HG03469 (cell line): ENCODE measurements around the gene KRT9.
"Not testable (repeated sequence)": the region's sequence is repeated elsewhere in the genome, so short reads cannot be mapped to it uniquely, and the experiment has no call there.

Experiments
- ATAC-seq: cut with Tn5 transposase; IDR thresholded peaks from one replicate; pipeline ENCODE4 v1.9.1; 2021; ENCODE audit warnings: mild to moderate bottlenecking, moderate library complexity, moderate number of reproducible peaks; ENCODE audit not compliant: unreplicated experiment

The KRT9 gene

DNA sequence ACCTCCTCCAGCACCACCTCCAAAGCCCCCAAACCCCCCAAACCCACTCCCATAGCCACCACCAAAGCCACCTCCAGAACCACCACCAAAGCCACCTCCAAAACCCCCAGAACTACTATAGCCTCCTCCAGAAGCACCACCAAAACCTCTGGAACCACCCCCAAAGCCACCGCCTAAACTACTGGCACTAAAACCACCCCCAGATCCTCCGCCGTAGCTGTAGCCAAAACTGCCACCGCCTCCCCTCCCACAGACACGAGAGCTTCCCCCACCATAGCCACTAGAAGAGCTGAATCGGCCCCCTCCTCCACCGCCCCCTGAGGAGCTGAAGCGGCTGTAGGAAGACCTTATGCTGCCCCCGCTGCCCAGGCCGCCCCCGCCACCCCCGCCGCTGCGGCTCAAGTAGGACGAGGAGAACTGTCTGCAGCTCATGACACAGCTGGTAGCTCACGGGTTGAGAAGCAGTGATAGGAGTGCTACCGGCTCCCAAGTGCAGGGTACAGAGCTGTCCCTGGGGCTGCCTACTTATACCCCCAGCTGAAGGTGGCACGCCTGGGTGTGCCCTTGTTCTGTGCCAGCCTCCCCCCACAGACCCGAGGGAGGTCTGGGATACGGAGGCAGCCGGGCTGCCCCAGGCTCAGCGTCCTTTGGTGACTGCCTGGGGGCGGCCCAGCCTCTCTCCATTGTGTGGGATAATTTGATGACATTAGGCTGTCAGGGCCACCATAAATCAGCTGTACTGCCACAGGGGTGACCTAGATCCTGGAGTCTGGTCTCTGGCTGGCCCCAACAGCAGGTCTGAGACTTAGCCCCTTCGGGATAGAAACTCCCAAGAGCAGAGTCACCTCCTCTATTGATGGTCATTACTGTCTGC, at the start of gene KRT9:
KRT9 (minus strand) TSS at position 499 of the 874 bp plus-strand sequence; CDS start at position 432, 67 bp downstream.
- ATAC-seq, result no peak

DNA sequence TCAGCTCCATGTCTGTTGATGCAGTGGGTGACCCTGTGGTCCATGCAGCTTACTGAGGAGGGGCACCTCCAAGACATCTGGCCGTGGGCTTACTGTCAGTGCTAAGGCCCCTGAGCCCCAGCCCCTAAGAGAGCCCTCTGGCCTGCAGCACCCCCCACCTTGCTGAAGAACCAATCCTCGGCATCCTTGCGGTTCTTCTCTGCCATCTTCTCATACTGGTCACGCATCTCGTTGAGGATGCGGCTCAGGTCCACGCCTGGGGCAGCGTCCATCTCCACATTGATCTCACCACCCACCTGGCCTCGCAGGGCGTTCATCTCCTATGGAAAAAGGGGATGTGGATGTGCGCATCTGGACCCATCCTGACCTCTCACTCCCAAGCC, 49.6 kb upstream of the KRT9 start:
- not testable (repeated sequence) for ATAC-seq

- ATAC-seq, result no peak
Observed at GRCh38 chr17:41620583-41621434, 49.0 kb upstream of the KRT9 start.

- ATAC-seq, result not testable (repeated sequence)
Observed at GRCh38 chr17:41619927-41620582, 48.2 kb upstream of the KRT9 start.

DNA sequence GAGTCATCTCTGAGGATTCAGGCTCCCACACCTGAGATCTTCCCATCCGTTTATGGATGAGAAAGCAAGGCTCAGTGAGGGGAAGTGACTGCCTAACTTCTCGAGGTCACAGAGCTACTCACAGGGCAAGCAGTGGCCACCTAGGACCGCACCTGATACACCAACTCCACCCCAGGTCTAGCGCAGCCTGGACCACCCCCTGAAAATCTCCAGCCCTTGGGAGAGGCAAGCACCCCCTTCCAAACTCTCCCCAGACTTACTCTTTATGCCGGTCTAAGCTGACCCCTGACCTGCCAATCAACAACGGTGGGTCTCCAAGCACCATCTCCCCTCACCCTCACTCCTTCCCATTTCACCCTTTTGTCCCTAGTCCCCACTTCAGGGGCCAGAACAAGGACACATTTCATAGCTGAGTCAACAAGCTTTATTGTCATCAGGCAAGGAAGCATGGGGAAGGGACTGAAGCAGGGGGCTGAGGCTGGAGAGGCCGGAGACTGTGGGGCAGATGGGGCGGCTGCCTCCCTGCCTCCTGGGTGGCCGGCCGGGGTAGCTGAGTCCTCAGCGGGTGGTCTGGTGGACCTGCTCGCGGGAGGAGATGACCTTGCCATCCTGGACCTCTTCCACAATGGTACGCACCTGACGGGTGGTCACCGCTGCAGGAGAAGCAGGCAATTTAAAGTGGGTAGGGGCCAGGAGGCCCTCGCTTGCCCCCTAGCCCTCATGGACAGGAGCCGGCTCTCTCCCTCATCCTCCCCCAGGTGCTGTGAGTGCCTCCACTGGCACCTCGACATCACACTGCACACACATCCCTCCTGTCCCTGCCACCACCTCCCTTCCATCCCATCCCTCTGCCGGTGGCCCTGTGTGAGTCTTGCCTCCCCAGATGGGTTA, 47.4 kb upstream of the KRT9 start:
- no peak for ATAC-seq

DNA sequence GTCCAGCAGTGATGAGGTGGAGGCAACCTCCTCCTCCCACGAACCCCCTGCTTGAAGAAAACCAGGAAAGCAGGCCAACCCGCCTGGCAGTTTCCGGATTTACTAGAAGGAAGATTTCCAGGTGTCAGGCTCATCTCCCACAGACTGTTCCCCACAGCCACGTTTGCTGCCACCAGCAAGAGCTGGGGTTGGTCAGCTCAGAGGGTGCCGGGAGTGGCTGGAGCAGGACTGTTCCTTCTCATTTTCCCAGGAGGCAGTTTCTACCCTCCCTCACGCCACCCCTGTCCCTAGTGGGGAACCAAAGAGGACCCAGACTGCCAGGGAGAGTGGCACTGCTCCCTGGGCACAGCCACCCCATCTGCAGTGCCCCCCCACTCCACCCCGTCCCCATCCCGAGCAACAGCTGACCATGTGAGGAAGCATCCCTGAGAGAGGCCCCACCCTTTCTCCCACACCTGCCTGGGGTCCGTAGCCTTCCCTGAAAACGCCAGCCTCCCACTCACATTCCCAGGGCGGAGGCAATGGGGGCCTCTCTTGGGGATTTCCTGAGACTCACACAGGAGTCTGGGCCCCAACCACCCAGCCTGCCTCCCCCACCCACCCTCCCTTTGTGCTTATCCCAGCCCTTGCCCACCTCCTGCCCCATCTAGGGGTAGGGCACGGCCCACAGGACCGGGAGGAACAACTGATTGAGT, 46.6 kb upstream of the KRT9 start:
- no peak for ATAC-seq

DNA sequence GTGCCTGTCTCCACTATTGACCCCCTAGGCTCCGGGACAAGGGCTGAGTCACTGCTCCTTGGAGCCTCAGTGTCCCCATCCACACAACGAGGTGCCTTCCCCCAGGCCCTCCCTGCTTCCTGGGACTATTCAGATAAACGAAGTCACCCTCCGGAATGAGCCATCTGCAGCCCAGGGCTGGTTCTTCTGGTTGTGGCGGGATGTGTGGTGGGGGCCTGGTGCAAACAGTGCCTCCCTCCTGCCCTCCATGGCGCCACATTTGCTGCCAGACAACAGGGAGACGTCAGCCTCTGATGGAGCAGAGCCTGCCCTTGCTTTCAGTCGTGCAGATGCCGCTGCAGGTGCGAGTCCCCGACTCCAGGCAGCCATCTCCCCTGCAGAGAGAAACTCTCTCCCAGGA, 45.8 kb upstream of the KRT9 start:
- no peak for ATAC-seq

- ATAC-seq, result no peak
Observed at GRCh38 chr17:41617136-41617535, 45.3 kb upstream of the KRT9 start.

DNA sequence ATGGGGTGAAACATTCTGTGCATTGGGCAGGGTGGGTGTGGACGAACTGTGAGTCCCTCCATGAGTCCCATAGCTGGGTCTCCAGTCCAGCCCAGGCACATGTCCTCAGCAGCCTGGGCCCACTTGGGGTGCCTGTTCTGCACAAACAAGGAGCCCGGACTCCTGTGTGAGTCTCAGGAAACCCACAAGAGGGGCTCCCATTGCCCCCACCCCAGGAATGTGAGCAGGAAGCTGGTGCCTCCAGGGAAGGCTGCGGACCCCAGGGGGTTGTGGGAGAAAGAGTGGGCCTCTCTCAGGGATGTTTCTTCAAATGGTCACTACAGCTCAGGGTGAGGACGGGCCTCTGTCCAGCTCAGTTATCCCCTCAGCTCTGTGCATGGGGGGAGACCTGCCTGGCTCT, 44.6 kb upstream of the KRT9 start:
- not testable (repeated sequence) for ATAC-seq

DNA sequence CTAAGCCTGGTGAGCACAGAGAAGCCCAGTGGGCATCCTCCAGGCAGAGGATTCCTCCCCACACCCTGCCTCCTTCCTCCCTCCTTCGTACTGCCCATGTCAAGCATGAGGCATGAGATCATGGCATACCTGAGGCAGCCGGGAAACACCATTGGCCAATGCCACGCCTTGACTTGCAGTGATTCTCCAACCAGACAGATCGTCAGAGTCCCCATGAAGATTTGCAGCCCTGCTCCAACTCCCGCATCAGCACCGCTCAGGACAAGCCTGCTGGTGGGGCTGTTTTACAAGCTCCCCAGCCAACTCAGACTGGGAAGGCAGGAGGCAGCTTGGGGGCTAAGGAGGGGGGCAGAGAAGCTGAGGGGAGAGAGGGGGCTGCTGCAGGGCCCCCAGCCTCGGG, 43.6 kb upstream of the KRT9 start:
- ATAC-seq, result no peak

DNA sequence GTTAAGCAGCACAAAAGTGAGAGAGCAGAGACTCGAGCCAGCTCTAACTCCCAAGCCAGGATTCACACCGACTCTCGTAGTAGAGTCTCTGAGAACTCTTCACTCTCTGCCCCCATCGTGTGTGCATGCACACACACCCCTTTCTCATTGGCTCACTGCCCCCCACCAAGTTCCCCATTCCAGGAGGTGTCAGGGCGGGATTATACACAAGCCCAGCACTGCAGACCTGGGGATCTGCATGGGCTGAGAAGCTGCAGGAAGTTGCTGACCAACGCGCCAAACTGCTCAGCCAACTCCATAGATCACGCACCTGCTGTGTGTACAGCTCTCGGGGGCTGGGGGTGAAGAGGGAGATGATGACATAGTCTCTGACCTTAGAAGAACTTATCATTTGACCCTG, 42.9 kb upstream of the KRT9 start:
- not testable (repeated sequence) for ATAC-seq

DNA sequence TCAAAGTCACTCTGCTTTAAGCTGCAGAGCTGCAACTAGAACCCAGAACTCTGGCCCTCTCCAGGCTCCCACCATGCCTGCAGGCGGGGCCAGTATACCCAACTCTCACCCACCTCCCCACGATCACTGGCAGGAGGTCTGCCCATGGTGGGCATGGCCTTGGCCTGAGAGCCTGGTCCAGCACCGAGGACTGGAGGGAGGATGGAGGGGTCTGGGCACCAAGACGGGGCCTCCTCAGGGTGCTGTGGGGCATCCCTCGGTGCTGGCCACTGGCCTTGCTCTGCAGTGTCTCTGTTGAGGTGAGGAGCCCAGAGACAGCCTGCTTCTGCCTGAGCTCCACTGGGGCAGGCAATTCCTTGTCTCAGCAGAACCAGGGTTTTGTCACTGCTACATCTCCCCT, 42.2 kb upstream of the KRT9 start:
- ATAC-seq, result no peak

- ATAC-seq, result no peak
Observed at GRCh38 chr17:41613277-41614082, 41.6 kb upstream of the KRT9 start.

DNA sequence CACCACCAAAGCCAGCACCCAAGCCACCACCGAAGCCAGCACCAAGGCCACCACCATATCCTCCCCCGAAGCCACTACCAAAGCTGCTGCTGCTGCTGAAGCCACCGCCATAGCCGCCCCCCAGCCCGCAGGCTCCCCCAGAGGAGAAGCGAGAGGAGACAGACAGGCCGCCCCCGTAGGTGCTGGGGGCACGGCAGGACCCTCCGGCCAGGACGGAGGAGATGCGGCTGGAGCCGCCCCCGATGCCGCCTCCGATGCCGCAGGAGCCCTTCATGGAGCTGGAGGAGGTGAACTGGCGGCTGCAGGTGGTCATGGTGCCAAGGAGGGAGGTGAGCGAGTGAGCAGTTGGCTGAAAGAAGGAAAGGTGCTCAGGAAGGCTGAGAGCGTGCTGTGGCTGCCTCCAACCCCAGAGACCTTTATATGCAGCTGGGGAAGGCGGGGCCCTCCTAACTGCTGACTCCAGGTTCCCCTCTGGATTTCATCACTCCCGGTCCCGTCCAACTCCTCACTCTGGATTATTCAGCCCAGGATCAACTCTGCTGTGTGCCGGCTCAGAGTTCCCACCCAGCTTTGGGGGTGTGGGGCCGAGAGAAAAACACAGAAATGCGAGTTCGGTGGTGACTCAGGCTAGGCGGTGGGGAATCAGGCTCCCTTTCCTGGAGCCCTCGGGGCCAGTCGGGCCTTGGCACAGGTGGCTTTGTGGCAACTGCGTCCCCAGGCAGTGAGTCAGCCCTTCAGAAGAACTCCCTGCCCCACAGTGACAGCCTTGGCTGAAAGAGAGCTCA, 40.7 kb upstream of the KRT9 start, which contains the start of gene KRT16:
KRT16 (minus strand) TSS at position 392 of the 785 bp plus-strand sequence; CDS start at position 313, 79 bp downstream.
- ATAC-seq, result not testable (repeated sequence)

- no peak for ATAC-seq
Observed at GRCh38 chr17:41610965-41611640, 39.2 kb upstream of the KRT9 start.

DNA sequence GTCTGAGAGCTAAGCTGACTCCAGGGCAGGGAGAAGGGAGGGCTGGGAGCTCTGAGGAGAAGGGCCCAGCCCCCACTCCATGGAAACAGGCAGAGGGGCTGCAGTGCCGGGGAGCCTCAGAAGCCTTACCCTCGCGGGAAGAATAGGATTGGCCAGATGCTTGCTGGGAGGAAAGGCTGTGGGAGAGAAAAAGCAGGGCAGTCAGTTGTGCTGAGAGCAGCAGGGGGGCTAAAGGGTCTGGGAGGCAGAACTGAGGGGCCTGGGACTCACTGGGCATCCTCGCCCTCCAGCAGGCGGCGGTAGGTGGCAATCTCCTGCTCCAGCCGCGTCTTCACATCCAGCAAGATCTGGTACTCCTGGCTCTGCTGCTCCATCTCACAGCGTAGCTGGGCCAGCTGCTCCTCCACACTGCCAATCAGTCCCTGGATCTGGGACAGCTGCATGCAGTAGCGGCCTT, 38.2 kb upstream of the KRT9 start:
- ATAC-seq, result not testable (repeated sequence)

DNA sequence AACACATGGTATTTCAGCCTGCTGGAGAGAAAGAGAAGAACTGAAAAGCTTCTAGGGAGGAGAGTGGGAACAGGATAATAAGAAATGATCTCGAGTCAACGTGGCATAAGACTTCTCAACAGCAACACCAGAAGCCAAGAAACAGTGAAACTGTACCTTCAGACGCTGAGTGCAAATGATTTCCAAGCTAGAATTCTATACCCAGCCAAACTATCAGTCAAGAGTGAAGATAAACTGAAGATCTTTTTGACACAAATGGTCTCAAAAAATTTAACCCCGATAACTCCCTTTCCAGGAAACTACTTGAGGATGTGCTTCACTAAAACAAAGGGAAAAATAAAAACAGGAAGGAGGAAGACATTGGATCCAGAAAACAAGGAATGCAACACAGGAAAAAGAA, 35.1 kb upstream of the KRT9 start:
- not testable (repeated sequence) for ATAC-seq
